NCI-H1417 treated with DMSO at 0.1 percent for 48 hours (cell line): Measurements from ENCODE around the gene RIF1.
"Not testable (repeated sequence)": the region's sequence is repeated elsewhere in the genome, so short reads cannot be mapped to it uniquely, and the experiment has no call there.

Experiments used
- DNase-seq: peaks from one replicate; lab custom pipeline; 2025; lab: John Stamatoyannopoulos, UW

RIF1 gene

GRCh38 chr2:151409601-151410484 is at the start of gene RIF1:
Gene RIF1 (plus strand): TSS chr2:151409902. CDS start chr2:151410424, 522 bp downstream.
- peak; percentile 79 for DNase-seq

GRCh38 chr2:151361674-151362370 is 47.9 kb upstream of the RIF1 start:
- no peak for DNase-seq

- no peak for DNase-seq
Observed at GRCh38 chr2:151363709-151364108, 46.0 kb upstream of the RIF1 start.

GRCh38 chr2:151367571-151367970 is 42.1 kb upstream of the RIF1 start:
- no peak for DNase-seq

GRCh38 chr2:151374436-151374835 is 35.3 kb upstream of the RIF1 start:
- DNase-seq, result no peak

- no peak for DNase-seq
Observed at GRCh38 chr2:151379169-151379568, 30.5 kb upstream of the RIF1 start.

GRCh38 chr2:151380580-151381235 is 29.0 kb upstream of the RIF1 start:
- DNase-seq, result no peak

GRCh38 chr2:151381266-151381665 is 28.4 kb upstream of the RIF1 start:
- no peak for DNase-seq

GRCh38 chr2:151388011-151388410 is 21.7 kb upstream of the RIF1 start:
- no peak for DNase-seq

GRCh38 chr2:151391436-151391835 is 18.3 kb upstream of the RIF1 start:
- DNase-seq, result no peak

GRCh38 chr2:151394509-151394908 is 15.2 kb upstream of the RIF1 start:
- DNase-seq, result no peak

- DNase-seq, result no peak
Observed at GRCh38 chr2:151395509-151396374, 14.0 kb upstream of the RIF1 start.

- no peak for DNase-seq
Observed at GRCh38 chr2:151399981-151400380, 9.7 kb upstream of the RIF1 start.

GRCh38 chr2:151401149-151401548 is 8.6 kb upstream of the RIF1 start:
- no peak for DNase-seq

- no peak for DNase-seq
Observed at GRCh38 chr2:151403914-151404313, 5.8 kb upstream of the RIF1 start.

GRCh38 chr2:151405376-151405775 is 4.3 kb upstream of the RIF1 start:
- no peak for DNase-seq

- DNase-seq, result no peak
Observed at GRCh38 chr2:151407281-151407680, 2.4 kb upstream of the RIF1 start.

GRCh38 chr2:151408788-151409600 is 708 bp upstream of the RIF1 start:
- no peak for DNase-seq

- DNase-seq, result no peak
Observed at GRCh38 chr2:151410485-151410834, 758 bp downstream of the RIF1 start.

- DNase-seq, result no peak
Observed at GRCh38 chr2:151417650-151418049, 7.9 kb downstream of the RIF1 start.

GRCh38 chr2:151421681-151422080 is 12.0 kb downstream of the RIF1 start:
- DNase-seq, result not testable (repeated sequence)
